Neural progenitor cell (in vitro differentiated cells): ENCODE measurements around the gene GPR183. TPM values are rescaled to one million over a fixed set of nuclear protein-coding genes. Genes with fewer than 3 reads are reported as not detected.

Experiments
- DNase-seq: peaks from one replicate; pipeline ENCODE4 v3.0.0-alpha.2; 2016; ENCODE audit warnings: low spot score
- H2AFZ ChIP-seq: fragments of 200-600 bp; sonication (generic); replicated peaks from 2 replicates; pipeline ENCODE4 v1.6.1; 2016; ENCODE audit warnings: antibody characterized with exemption
- H3F3A ChIP-seq: fragments of 200-600 bp; sonication (generic); 2 replicates; pipeline ENCODE4 v1.6.1; 2016; ENCODE audit warnings: antibody characterized with exemption, low read depth
- H3K27ac ChIP-seq: fragments of 200-600 bp; sonication (generic); 2 replicates; pipeline ENCODE4 v1.5.1; 2016; ENCODE audit warnings: mild to moderate bottlenecking
- H3K27me3 ChIP-seq: fragments of 200-600 bp; sonication (generic); 2 replicates; pipeline ENCODE4 v1.6.1; 2016; ENCODE audit warnings: mild to moderate bottlenecking, moderate library complexity
- H3K36me3 ChIP-seq: fragments of 200-600 bp; sonication (generic); 2 replicates; pipeline ENCODE4 v1.5.1; 2016
- H3K4me1 ChIP-seq: fragments of 200-600 bp; sonication (generic); 2 replicates; pipeline ENCODE4 v1.6.1; 2016; ENCODE audit warnings: mixed run types
- H3K4me2 ChIP-seq: fragments of 200-600 bp; sonication (generic); 2 replicates; pipeline ENCODE4 v1.6.1; 2016
- H3K4me3 ChIP-seq: fragments of 200-600 bp; sonication (generic); 2 replicates; pipeline ENCODE4 v1.5.1; 2016
- H3K79me2 ChIP-seq: fragments of 200-600 bp; sonication (generic); 2 replicates; pipeline ENCODE4 v1.6.1; 2016; ENCODE audit warnings: low read depth
- H3K9ac ChIP-seq: fragments of 200-600 bp; sonication (generic); 2 replicates; pipeline ENCODE4 v1.6.1; 2016
- H3K9me3 ChIP-seq: fragments of 200-600 bp; sonication (generic); 2 replicates; pipeline ENCODE4 v1.5.1; 2016; ENCODE audit warnings: low read depth
- H4K20me1 ChIP-seq: fragments of 200-600 bp; sonication (generic); 2 replicates; pipeline ENCODE4 v1.6.1; 2016; ENCODE audit warnings: low read depth
- H3K27ac Mint-ChIP-seq: 3 replicates; pipeline ENCODE4 v1.8.0; 2021; ENCODE audit warnings: mixed read lengths
- H3K27me3 Mint-ChIP-seq: 2 replicates; pipeline ENCODE4 v1.8.0; 2022; ENCODE audit warnings: low read depth, mild to moderate bottlenecking, inconsistent platforms, moderate library complexity, mixed read lengths; ENCODE audit not compliant: insufficient read depth
- H3K36me3 Mint-ChIP-seq: 3 replicates; pipeline ENCODE4 v1.8.0; 2021; ENCODE audit warnings: mixed read lengths
- H3K4me1 Mint-ChIP-seq: 3 replicates; pipeline ENCODE4 v1.8.0; 2021; ENCODE audit warnings: mixed read lengths
- H3K4me3 Mint-ChIP-seq: 3 replicates; pipeline ENCODE4 v1.8.0; 2021; ENCODE audit warnings: mild to moderate bottlenecking, moderate library complexity, mixed read lengths
- H3K9me3 Mint-ChIP-seq: 3 replicates; pipeline ENCODE4 v1.8.0; 2020; ENCODE audit warnings: mixed read lengths
- CTCF ChIP-seq: fragments of 200-600 bp; sonication (generic); IDR thresholded peaks from 2 replicates; pipeline ENCODE4 v1.5.1; 2017; ENCODE audit warnings: antibody characterized with exemption, mild to moderate bottlenecking
- EZH2 ChIP-seq: fragments of 200-600 bp; sonication (generic); IDR thresholded peaks from 2 replicates; pipeline ENCODE4 v1.6.1; 2017; ENCODE audit warnings: antibody characterized with exemption, mild to moderate bottlenecking, moderate library complexity
- EZH2phosphoT487 ChIP-seq: fragments of 200-600 bp; sonication (generic); IDR thresholded peaks from 2 replicates; pipeline ENCODE4 v1.6.1; 2017; ENCODE audit warnings: antibody characterized with exemption
- total RNA-seq: library from RNA; depleted of rRNA; stranded (reverse); fragments of >200 nt; gene quantifications from 2 replicates; pipeline ENCODE4 v1.2.3, GENCODE V29; 2015; ENCODE audit warnings: low replicate concordance

Gene GPR183
- total RNA-seq, 1 donor from 2014 or later: not detected

DNA sequence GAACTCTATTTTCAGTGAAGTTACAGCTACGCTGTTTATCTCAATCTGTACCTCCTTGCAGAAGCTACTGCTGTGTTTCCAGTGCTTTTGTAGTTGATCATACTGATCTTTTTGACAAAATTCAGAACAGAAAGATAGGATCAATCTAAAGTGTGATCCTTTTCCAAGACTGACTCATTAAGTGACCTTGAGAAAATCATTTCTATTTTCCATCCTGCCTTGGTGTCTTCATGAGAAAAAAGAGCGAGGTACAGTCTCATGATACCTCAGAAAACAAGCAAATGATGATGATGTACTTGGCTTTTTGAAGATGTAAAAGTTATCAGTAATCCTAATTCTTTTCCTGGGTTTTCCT, 46.0 kb upstream of the GPR183 start:
- no peak overlapping the region for H3K4me3 ChIP-seq
- H3K79me2 ChIP-seq: no peaks in the 10 kb centered on the region
- DNase-seq: no peak
- peaks cover 4% of the 10 kb centered on the region for H4K20me1 ChIP-seq
- Mint-ChIP-seq H3K27ac (no peak overlapping the region), H3K4me3 (no peak overlapping the region), H3K9me3 (no peaks in the 10 kb centered on the region), H3K27me3 (peaks cover 3% of the 10 kb centered on the region), H3K4me1 (peaks cover 24% of the 10 kb centered on the region), H3K36me3 (peaks cover 34% of the 10 kb centered on the region)
- no peaks in the 10 kb centered on the region for H3K27me3 ChIP-seq
- H2AFZ ChIP-seq: no peak overlapping the region
- no peak overlapping the region for H3K27ac ChIP-seq
- H3K4me1 ChIP-seq: no peaks in the 10 kb centered on the region
- no peak overlapping the region for H3K4me2 ChIP-seq
- H3F3A ChIP-seq: no peaks in the 10 kb centered on the region
- H3K36me3 ChIP-seq: no peaks in the 10 kb centered on the region
- no peak for TF ChIP-seq EZH2phosphoT487
- no peak for TF ChIP-seq CTCF
- TF ChIP-seq EZH2: no peak
- H3K9ac ChIP-seq: no peak overlapping the region
- H3K9me3 ChIP-seq: no peaks in the 10 kb centered on the region

GRCh38 chr13:99352351-99353245, 45.4 kb upstream of the GPR183 start:
- Histone ChIP-seq H4K20me1 (peaks cover 4% of the 10 kb centered on the region), H3K79me2 (no peaks in the 10 kb centered on the region), H3K4me1 (no peaks in the 10 kb centered on the region), H3K9ac (no peak overlapping the region), H3K9me3 (no peaks in the 10 kb centered on the region), H3K4me3 (no peak overlapping the region), H3K36me3 (no peaks in the 10 kb centered on the region), H3K4me2 (no peak overlapping the region), H3K27me3 (no peaks in the 10 kb centered on the region), H2AFZ (no peak overlapping the region), H3F3A (no peaks in the 10 kb centered on the region), H3K27ac (no peak overlapping the region)
- peaks cover 34% of the 10 kb centered on the region for H3K36me3 Mint-ChIP-seq
- TF ChIP-seq EZH2phosphoT487: no peak
- TF ChIP-seq EZH2: no peak
- TF ChIP-seq CTCF: no peak
- H3K27ac Mint-ChIP-seq: no peak overlapping the region
- peaks cover 24% of the 10 kb centered on the region for H3K4me1 Mint-ChIP-seq
- peaks cover 4% of the 10 kb centered on the region for H3K27me3 Mint-ChIP-seq
- no peaks in the 10 kb centered on the region for H3K9me3 Mint-ChIP-seq
- DNase-seq: no peak
- no peak overlapping the region for H3K4me3 Mint-ChIP-seq

GRCh38 chr13:99351772-99352171, 44.6 kb upstream of the GPR183 start:
- Mint-ChIP-seq H3K4me3 (no peak overlapping the region), H3K27ac (no peak overlapping the region), H3K9me3 (no peaks in the 10 kb centered on the region), H3K36me3 (peaks cover 32% of the 10 kb centered on the region), H3K27me3 (peaks cover 6% of the 10 kb centered on the region), H3K4me1 (peaks cover 21% of the 10 kb centered on the region)
- no peaks in the 10 kb centered on the region for H3F3A ChIP-seq
- no peaks in the 10 kb centered on the region for H3K79me2 ChIP-seq
- H3K27ac ChIP-seq: no peak overlapping the region
- no peak overlapping the region for H2AFZ ChIP-seq
- no peaks in the 10 kb centered on the region for H3K27me3 ChIP-seq
- no peak overlapping the region for H3K4me3 ChIP-seq
- no peaks in the 10 kb centered on the region for H3K9me3 ChIP-seq
- H4K20me1 ChIP-seq: peaks cover 4% of the 10 kb centered on the region
- H3K4me2 ChIP-seq: no peak overlapping the region
- H3K9ac ChIP-seq: no peak overlapping the region
- no peaks in the 10 kb centered on the region for H3K36me3 ChIP-seq
- DNase-seq: no peak
- no peak for TF ChIP-seq EZH2
- TF ChIP-seq EZH2phosphoT487: no peak
- no peak for TF ChIP-seq CTCF
- H3K4me1 ChIP-seq: no peaks in the 10 kb centered on the region
